Gastrocnemius medialis (tissue), 4 donors: ENCODE data around the gene NLK. TPM values are rescaled to one million over a fixed set of nuclear protein-coding genes. Genes with fewer than 3 reads are reported as not detected.
A peak's percentile ranks its signal among the peaks of the same experiment; 100 is the strongest.
"Not testable (repeated sequence)": the region's sequence is repeated elsewhere in the genome, so short reads cannot be mapped to it uniquely, and the experiment has no call there.

Experiments
- ATAC-seq, 2 donors: fragments of 150-250 bp; one replicate each; pipeline ENCODE4 v1.9.1; 2016
- DNase-seq, 2 donors: peaks; one replicate each; pipeline ENCODE4 v3.0.0-alpha.2; 2019
- H3K27ac ChIP-seq, 4 donors: fragments of 200-600 bp; sonication (generic); 1 replicate in 1 of 4; 2 replicates in 3 of 4; pipeline ENCODE4 v1.5.1; 2016 to 2018; ENCODE audit warnings: mild to moderate bottlenecking in 2 of 4, moderate library complexity in 1 of 4
- H3K27me3 ChIP-seq, 3 donors: fragments of 200-600 bp; sonication (generic) in 2 of 3; 1 replicate in 1 of 3; 2 replicates in 2 of 3; pipeline versions ENCODE4 v1.5.1 to v1.6.0; 2016 to 2019; ENCODE audit warnings: mild to moderate bottlenecking in 1 of 3, moderate library complexity in 1 of 3
- H3K36me3 ChIP-seq, 2 donors: fragments of 200-600 bp; sonication (generic) in 1 of 2; one replicate each; pipeline ENCODE4 v1.5.1; 2017 to 2018
- H3K4me1 ChIP-seq, 2 donors: fragments of 200-600 bp; sonication (generic) in 1 of 2; one replicate each; pipeline ENCODE4 v1.5.1; 2016 to 2017; ENCODE audit warnings: mild to moderate bottlenecking in 2 of 2
- H3K4me3 ChIP-seq, 4 donors: fragments of 200-600 bp; sonication (generic) in 3 of 4; 1 replicate in 1 of 4; 2 replicates in 3 of 4; pipeline ENCODE4 v1.5.1; 2016 to 2019; ENCODE audit warnings: mild to moderate bottlenecking in 2 of 4
- H3K9me3 ChIP-seq, 3 donors: fragments of 200-600 bp; sonication (generic) in 2 of 3; 1 replicate in 1 of 3; 2 replicates in 2 of 3; pipeline ENCODE4 v1.5.1; 2016 to 2019
- in situ Hi-C, 4 donors: fragments of 200-750 bp; cut with MboI; loops; one replicate each; pipeline versions ENCODE4 v1.15.0 to v1.8.0; 2017; ENCODE audit warnings: low sequenced_read_pairs in 4 of 4
- intact Hi-C: fragments of 100-400 bp; cut with DNase I; formaldehyde crosslinking; loops from one replicate; pipeline ENCODE4 v1.15.1; 2023; ENCODE audit warnings: low total_unique reads
- total RNA-seq, 4 donors: library from RNA; depleted of rRNA; stranded (reverse); fragments of >200 nt; gene quantifications; one replicate each; pipeline versions ENCODE4 v1.1.0 to v1.2.3, GENCODE V29; 2016
- TF ChIP-seq, protein P1 (sequence below), 5 experiments: fragments of 450-650 bp in 3 of 5; fragments of 200-600 bp in 2 of 5; sonication (generic) in 2 of 5; IDR thresholded peaks in 4 of 5; conservative IDR thresholded peaks in 1 of 5; 1 replicate in 4 of 5; 2 replicates in 1 of 5; pipeline ENCODE4 v1.5.1; 2016 to 2019; ENCODE audit warnings: antibody characterized with exemption in 5 of 5, mild to moderate bottlenecking in 3 of 5, moderate library complexity in 3 of 5

Gene NLK
- total RNA-seq, 4 donors from 2014 or later = 6.5 to 11.0 (median 9.1) TPM

DNA sequence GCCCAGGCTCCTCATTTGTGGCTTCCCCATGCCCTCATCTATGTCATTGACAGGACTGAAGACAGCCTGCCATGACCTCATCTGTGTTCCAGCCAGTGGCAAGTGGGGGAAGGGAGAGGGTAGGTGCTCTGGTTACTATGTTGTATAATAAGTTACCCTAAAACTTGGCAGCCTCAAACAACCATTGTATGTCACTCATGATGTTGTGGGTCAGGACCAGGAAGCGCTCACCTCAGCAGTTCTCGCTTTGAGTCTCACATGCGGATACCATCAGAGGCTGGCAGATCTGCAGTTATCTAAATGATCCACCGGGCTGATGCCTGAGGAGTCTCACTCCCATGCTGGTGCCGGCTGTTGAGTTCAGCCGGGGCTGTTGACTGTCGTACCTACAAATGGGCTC lies 187.5 kb downstream of the NLK start:
- in situ Hi-C loops = loop anchor here in 1 of 4 donors (25.0 kb wide), 1 partner anchor 182 kb away; the partner anchor contains the start of gene SLC46A1
- H3K9me3 ChIP-seq = no peaks in the 10 kb centered on the region
- no peak for ATAC-seq
- DNase-seq = no peak
- H3K36me3 ChIP-seq = no peaks in the 10 kb centered on the region
- TF ChIP-seq, protein P1, sequence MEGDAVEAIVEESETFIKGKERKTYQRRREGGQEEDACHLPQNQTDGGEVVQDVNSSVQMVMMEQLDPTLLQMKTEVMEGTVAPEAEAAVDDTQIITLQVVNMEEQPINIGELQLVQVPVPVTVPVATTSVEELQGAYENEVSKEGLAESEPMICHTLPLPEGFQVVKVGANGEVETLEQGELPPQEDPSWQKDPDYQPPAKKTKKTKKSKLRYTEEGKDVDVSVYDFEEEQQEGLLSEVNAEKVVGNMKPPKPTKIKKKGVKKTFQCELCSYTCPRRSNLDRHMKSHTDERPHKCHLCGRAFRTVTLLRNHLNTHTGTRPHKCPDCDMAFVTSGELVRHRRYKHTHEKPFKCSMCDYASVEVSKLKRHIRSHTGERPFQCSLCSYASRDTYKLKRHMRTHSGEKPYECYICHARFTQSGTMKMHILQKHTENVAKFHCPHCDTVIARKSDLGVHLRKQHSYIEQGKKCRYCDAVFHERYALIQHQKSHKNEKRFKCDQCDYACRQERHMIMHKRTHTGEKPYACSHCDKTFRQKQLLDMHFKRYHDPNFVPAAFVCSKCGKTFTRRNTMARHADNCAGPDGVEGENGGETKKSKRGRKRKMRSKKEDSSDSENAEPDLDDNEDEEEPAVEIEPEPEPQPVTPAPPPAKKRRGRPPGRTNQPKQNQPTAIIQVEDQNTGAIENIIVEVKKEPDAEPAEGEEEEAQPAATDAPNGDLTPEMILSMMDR (IDR thresholded peaks at IDR 0.05 in 4 of 5, conservative IDR thresholded peaks at IDR 0.05 in 1 of 5) = no peak
- peaks cover 0 to 5% of the 10 kb centered on the region in 2 donors for H3K4me1 ChIP-seq
- intact Hi-C loops = loop anchor here (10.0 kb wide), 1 partner anchor 385 kb away; the partner anchor contains the start of gene RSKR
- no peak overlapping the region for H3K27ac ChIP-seq
- peaks cover 38 to 50% (median 42%) of the 10 kb centered on the region in 3 donors for H3K27me3 ChIP-seq
- no peak overlapping the region for H3K4me3 ChIP-seq

DNA sequence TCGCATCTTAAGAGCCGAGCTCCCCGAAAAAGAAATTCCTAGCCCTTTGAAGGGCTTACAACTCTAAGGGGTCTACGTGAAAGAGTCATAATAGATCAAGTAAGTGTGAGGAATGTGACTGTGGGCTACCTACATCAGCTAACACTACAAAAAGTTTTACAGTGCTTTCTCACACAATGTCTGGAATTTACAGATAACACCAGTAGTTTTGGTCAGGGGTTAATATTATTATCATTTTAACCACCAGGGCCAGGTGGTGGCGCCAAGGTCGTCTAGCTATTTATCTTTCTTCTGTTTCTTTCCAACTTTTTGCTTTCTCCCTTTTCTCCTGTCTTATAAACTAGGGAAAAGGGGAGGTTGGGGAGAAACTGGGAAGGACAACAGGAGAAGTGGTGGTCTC lies 188.1 kb downstream of the NLK start:
- not testable (repeated sequence) for DNase-seq, ATAC-seq, H3K4me3 ChIP-seq, H3K36me3 ChIP-seq, H3K9me3 ChIP-seq, H3K4me1 ChIP-seq, H3K27ac ChIP-seq
- intact Hi-C loops (loop anchor here (10.0 kb wide), 1 partner anchor 384 kb away; the partner anchor contains the start of gene RSKR), in situ Hi-C loops (loop anchor here in 1 of 4 donors (25.0 kb wide), 1 partner anchor 182 kb away; the partner anchor contains the start of gene SLC46A1)
- peaks cover 38 to 50% (median 42%) of the 10 kb centered on the region in 3 donors for H3K27me3 ChIP-seq

DNA sequence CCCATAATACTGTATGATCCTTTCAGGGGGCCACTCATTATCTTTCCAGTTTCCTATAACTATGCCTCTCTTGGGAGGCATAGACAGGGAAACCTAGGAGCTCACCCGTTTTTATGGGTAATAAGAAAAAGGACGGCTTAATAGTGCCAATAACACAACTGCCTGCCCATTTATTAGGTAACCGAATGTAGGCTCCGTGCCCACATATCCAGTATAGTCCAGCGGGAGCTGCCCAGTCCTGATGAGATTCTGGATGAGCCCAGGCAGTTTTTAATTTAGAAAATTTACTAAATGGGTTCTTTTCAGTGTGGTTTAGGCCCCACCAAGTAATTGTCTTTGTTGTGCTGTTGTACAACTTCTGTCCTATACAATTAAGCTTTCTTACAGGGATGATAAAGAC lies 189.1 kb downstream of the NLK start:
- not testable (repeated sequence) for H3K36me3 ChIP-seq, H3K4me3 ChIP-seq, H3K27ac ChIP-seq, ATAC-seq, H3K9me3 ChIP-seq, H3K4me1 ChIP-seq, DNase-seq
- intact Hi-C loops (loop anchor here (10.0 kb wide), 1 partner anchor 383 kb away; the partner anchor contains the start of gene RSKR), in situ Hi-C loops (loop anchor here in 1 of 4 donors (25.0 kb wide), 1 partner anchor 181 kb away; the partner anchor contains the start of gene SLC46A1)
- peaks cover 32 to 44% (median 39%) of the 10 kb centered on the region in 3 donors for H3K27me3 ChIP-seq

DNA sequence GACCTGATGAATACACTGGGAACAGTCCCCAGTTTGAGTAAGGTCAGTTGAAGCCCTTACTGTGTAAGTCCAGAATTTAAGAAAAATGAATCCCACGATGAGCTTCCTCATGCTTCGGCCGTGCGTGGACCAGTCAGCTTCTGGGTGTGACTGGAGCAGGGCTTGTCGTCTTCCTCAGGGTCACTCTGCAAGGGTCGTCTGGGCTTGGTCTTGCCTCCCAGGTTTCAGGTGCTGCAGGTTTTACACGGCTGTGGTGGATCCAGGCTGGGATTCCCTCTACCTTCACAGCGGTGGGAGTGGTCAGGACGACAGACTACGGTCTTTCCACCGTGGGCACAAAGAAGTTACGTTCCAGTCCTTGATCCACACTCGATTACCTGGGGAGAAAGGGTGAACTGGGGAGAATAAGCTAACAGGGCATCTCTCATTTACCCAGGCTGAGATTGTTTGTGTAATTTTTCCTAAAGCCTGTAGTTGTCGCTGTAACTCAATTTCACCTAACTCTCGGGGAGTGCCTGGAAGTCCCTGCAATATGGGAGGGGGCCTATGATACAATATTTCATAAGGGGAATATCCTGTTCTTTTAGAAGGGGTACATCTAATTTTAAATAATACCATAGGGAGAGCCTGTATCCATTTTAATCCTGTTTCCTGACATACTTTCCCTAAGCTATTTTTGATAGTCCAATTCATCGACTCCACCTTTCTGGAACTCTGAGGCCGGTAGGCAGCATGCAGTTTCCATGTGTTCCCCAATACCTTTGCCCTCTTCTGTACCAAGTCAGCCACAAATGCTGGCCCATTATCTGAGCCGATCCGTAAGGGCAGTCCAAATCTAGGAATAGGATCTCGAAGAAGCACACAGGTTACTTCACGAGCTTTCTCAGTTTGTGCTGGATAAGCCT lies 190.7 kb downstream of the NLK start:
- not testable (repeated sequence) for DNase-seq, H3K9me3 ChIP-seq, H3K36me3 ChIP-seq, H3K27ac ChIP-seq, ATAC-seq, H3K4me3 ChIP-seq, H3K4me1 ChIP-seq
- H3K27me3 ChIP-seq = peaks cover 16 to 29% (median 25%) of the 10 kb centered on the region in 3 donors
- in situ Hi-C loops = loop anchor here in 1 of 4 donors (25.0 kb wide), 1 partner anchor 179 kb away; the partner anchor contains the start of gene SLC46A1
- intact Hi-C loops = loop anchor here (10.0 kb wide), 1 partner anchor 382 kb away; the partner anchor contains the start of gene RSKR
- TF ChIP-seq, protein P1 (IDR thresholded peaks at IDR 0.05 in 4 of 5, conservative IDR thresholded peaks at IDR 0.05 in 1 of 5) = peak in 2 of 5 experiments; percentile 32 to 35

DNA sequence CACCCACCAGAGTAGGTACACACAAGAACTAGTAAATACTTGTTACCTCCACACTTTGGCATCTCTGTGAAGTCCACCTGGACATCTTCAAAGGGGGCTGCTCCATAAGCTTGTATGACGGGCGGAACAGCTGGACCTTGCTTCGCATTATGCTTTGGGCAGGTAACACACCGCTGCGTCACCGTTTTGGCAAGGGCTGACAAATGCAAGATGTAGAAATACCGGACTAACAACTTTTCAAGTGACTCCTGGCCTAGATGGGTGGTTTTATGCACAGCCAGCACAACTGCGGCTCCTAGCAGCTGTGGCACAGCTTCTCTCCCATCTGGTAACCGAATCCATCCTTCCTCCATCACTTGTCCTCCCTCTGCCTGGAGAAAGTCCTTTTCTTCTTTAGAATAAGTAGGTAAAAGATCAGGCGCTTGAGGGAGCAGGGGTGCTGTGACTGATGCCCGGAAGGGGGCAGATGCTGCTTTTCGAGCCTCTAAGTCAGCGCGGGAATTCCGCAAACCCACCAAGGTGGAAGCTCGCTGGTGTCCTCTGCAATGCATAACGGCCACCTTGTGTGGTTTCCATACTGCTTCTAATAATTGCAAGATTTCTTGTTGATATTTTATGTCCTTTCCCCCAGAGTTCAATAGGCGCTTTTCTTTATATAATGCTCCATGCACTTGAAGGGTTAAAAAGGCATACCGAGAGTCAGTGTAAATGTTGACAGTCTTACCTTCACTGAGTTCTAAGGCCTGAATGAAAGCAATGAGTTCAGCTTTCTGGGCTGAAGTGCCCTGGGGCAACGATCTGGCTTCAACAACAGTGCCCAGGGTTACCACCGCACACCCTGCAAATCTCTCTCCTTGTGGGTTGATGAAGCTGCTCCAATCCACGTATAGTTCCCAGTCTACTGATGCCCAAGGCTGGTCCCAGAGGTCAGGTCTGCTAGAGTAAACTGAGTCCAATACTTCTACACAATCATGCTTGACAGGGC lies 191.7 kb downstream of the NLK start:
- intact Hi-C loops = loop anchor here (10.0 kb wide), 1 partner anchor 381 kb away; the partner anchor contains the start of gene RSKR
- not testable (repeated sequence) for DNase-seq, H3K36me3 ChIP-seq, H3K9me3 ChIP-seq, H3K4me1 ChIP-seq, ATAC-seq, H3K27ac ChIP-seq, H3K4me3 ChIP-seq
- in situ Hi-C loops = loop anchor here in 1 of 4 donors (25.0 kb wide), 1 partner anchor 178 kb away; the partner anchor contains the start of gene SLC46A1
- peaks cover 10 to 19% (median 15%) of the 10 kb centered on the region in 3 donors for H3K27me3 ChIP-seq

DNA sequence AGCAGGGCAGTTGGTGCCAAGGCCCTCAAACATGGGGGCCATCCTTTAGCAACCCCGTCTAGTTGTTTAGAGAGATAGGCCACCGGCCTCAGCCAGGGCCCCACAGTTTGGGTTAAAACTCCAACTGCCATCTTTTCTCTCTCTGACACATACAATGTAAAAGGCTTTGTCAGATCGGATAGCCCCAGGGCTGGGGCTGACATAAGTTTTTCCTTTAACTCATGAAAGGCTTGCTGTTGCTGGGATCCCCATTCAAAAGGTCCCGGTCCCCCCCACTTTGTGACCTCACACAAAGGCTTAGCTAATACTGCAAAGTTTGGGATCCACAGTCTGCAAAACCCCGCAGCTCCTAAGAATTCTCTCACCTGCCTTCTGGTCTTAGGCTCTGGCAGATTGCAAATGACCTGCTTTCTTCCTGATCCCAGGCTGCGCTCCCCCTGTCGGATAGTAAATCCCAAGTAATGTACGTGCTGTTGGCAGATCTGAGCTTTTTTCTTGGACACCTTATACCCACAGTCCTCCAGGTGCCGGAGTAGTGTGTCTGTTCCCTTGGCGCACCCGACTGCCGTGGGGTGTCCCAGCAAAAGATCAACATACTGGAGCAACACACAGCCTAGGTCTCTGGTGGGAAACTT lies 192.7 kb downstream of the NLK start:
- H3K36me3 ChIP-seq, H3K4me1 ChIP-seq, H3K27ac ChIP-seq, H3K9me3 ChIP-seq, H3K4me3 ChIP-seq, DNase-seq, ATAC-seq: not testable (repeated sequence)
- intact Hi-C loops (loop anchor here (10.0 kb wide), 1 partner anchor 380 kb away; the partner anchor contains the start of gene RSKR), in situ Hi-C loops (loop anchor here in 1 of 4 donors (25.0 kb wide), 1 partner anchor 177 kb away; the partner anchor contains the start of gene SLC46A1)
- H3K27me3 ChIP-seq = peaks cover 5 to 12% (median 8%) of the 10 kb centered on the region in 3 donors

DNA sequence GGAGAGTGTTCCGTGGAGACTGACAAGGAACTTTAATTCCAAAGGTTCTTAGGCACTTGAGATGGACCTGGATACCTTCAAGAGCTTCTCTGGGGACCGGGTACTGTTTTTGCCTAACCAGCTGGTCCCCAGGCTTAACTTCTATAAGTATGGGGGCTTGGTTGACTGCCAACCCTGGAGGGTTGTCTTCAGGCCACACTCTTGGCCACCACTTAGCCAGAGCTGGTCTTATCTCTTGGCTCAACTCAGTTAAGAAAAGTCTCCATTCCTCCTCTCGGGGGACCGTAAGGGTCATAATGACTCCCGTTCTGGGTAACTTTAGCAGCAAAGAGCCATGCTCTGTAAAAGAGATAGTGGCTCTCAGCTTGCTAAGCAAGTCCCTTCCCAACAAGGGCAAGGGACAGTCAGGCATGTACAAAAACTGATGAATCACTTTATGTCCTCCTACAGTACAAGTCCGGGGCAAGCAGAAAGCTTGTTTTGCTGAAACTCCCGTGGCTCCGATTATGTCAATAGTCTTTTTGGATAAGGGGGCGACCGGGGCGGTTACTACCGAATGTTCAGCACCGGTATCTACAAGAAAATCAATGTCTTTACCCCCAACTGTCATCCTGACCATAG lies 193.7 kb downstream of the NLK start:
- in situ Hi-C loops (loop anchor here in 1 of 4 donors (25.0 kb wide), 1 partner anchor 176 kb away; the partner anchor contains the start of gene SLC46A1), intact Hi-C loops (loop anchor here (10.0 kb wide), 1 partner anchor 379 kb away; the partner anchor contains the start of gene RSKR)
- H3K27ac ChIP-seq, ATAC-seq, H3K9me3 ChIP-seq, DNase-seq, H3K4me1 ChIP-seq, H3K36me3 ChIP-seq, H3K27me3 ChIP-seq, H3K4me3 ChIP-seq: not testable (repeated sequence)
